Activated CD8-positive, alpha-beta memory T cell treated with anti-CD3 and anti-CD28 coated beads, Interleukin-2, amount 50 U/mL, for 1 hour (primary cell): ENCODE measurements around the gene RPL35.

Source experiments
- DNase-seq: peaks from one replicate; pipeline ENCODE4 v3.0.0-alpha.2; 2020; ENCODE audit errors: extremely low read depth

The RPL35 gene

GRCh38 chr9:124877021-124877782 lies 15.4 kb upstream of the RPL35 start:
- no peak for DNase-seq

- DNase-seq: no peak
Observed at GRCh38 chr9:124875501-124875900, 13.7 kb upstream of the RPL35 start.

- DNase-seq: no peak
Observed at GRCh38 chr9:124873664-124874063, 11.9 kb upstream of the RPL35 start.

GRCh38 chr9:124871156-124871561 lies 9.4 kb upstream of the RPL35 start:
- no peak for DNase-seq

DNA sequence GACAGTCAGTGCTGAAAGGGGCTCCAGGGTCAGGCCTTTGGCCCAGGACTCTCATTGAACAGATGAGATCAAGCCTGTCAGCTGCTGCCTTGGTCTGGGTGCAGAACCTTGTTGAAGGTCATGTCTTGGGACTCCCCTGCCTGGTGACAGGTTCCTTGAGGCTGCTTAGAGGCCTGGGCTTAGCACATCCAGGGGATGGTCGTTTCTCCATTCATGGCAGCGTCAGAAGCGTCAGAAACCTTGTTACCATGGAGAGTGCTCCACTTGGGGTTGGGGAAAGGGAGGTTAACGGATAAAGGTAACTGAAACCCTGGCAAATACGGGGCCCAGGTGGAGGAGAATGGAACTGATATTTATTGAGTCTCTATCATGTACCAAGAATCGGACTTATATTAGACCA lies 9.0 kb upstream of the RPL35 start:
- DNase-seq: no peak

- no peak for DNase-seq
Observed at GRCh38 chr9:124869986-124870560, 8.3 kb upstream of the RPL35 start.

GRCh38 chr9:124869466-124869985 lies 7.8 kb upstream of the RPL35 start:
- DNase-seq: no peak

- DNase-seq: no peak
Observed at GRCh38 chr9:124868511-124869465, 7.0 kb upstream of the RPL35 start.

GRCh38 chr9:124863371-124863871 lies 1.7 kb upstream of the RPL35 start:
- DNase-seq: no peak

DNA sequence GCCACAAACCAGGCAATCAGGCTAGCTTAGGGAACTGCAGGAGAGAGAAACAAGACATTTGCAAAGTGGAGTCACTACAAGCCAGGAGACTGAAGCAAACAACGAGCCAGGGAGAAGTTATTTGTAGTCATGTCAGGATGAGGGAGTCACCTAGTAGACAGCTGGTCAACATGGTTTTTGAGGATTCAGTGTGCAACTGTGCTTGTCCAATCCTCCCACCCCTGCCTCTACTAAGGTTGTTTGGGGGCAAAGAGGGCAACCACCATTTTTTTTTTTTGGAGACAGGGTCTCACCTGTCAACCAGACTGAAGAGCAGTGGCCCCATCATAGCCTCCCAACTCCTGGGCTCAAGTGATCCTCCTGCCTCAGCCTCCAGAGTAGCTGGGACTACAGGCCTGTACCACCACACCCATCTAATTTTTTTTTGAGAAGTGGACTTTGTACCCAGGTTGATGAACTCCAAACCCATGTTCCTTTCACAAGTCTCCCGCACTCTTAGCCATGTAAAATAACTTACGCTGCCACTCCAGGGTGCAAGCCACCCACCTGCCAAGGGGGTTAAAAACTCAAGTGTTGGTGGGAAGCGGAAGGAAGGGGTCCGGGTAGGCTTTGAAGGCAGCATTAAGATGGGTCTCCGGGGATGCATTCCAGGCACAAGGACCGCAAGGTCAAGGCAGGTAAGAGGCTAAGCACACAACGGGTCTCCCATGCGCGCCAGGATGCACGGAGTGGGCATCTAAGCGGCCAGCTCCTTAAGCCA lies 995 bp downstream of the RPL35 start:
- DNase-seq: no peak

GRCh38 chr9:124859803-124860581 lies 1.8 kb downstream of the RPL35 start:
- DNase-seq: no peak

DNA sequence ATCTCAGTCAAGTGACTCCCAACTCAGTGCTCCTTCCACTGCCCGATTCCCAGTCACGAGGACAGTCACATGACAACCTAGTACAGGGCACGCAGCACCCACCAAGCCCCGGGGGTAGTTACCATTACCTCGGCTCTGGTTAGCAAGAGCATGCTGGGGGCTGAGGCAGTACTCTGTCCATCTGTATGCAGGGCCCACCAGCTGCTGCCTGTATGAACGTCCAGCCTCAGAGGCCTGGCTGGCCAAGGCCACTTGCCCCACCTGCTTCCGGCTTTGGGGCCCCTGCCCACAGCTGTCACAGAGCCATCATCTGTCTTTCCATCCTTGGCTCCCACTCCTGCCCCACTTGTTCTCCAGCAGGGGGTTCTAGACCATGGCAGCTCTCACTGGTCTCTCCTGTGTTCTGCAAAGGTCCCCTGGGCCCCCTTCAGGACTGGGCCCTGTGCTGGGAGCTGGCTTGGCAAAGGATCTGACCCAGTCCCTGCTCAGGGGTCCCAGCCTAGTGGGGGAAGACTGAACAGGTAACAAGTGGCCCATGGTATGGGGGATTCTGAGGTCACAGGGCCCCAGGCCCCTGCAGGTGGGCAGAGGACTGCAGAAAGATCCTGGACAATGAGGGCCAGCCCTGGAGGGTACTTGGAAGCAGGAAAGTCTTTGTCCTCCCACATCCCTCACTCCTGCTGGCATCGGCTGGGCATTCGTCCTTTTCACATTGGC lies 3.3 kb downstream of the RPL35 start:
- no peak for DNase-seq

DNA sequence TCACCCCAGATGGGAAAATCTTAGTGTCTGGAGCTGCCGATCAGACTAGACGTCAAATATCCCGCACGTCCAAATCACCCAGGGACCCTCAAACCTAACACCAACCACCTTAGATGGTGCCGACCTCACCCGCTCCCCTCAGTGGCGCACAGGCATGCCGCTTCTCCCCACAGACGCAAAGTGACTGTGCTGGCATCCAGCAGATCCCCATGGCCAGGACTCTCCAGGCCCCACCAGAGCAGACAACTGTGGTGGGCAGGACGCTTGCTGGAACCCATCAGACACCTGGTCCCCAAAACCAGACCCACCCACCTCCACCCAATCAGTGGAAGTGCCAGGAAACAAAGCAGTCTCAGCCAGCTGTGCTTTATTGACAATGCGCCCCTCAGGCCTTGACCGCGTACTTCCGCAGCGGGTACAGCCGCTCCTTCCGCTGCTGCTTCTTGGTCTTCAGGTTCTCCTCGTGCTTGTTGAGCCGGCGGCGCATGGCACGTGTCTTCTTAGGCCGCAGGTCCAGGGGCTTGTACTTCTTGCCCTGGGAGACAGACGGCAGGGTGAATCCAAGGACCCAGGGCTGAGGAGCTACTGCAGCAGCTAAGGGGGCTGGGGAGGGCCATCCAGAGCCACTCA lies 4.1 kb downstream of the RPL35 start:
- DNase-seq: no peak

GRCh38 chr9:124855944-124856765 lies 5.6 kb downstream of the RPL35 start:
- DNase-seq: no peak

GRCh38 chr9:124855566-124855943 lies 6.2 kb downstream of the RPL35 start:
- no peak for DNase-seq

DNA sequence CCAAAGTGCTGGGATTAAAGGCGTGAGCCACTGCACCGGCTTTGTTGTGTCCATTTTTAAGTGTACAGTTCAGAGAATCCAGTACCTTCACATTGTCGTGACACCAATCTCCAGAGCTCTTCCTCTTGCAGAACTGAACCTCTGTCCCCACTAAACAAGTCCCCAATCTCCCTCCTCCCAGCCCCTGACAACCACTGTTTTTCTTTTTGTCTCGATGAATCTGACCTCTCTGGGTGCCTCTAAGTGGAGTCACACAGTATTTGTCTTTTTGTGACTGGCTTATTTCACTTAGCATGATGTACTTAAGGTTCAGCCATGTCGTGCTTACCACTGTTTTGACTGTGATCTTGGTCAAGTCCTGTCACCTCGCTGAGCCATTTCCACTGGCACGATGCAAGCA lies 6.9 kb downstream of the RPL35 start:
- no peak for DNase-seq

DNA sequence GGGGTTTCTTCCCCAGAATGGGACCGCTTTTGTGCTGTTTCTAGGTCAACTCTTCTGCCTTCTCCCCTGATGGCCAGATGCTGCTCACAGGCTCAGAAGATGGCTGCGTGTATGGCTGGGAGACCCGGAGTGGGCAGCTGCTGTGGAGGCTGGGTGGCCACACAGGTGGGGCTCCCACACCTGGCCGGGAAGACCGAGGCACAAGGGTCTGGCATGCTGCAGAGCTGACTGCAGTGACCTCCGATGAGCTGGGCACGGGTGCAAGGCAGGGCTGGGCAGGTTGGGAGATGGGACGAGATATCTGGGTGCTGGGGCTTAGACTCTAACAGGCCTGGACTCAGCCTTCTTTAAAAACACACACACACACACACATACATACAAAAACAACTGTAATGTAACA lies 7.6 kb downstream of the RPL35 start:
- no peak for DNase-seq

- DNase-seq: no peak
Observed at GRCh38 chr9:124853605-124854143, 8.1 kb downstream of the RPL35 start.
